ENCODE measurements around the gene IRF9.

The IRF9 gene

DNA sequence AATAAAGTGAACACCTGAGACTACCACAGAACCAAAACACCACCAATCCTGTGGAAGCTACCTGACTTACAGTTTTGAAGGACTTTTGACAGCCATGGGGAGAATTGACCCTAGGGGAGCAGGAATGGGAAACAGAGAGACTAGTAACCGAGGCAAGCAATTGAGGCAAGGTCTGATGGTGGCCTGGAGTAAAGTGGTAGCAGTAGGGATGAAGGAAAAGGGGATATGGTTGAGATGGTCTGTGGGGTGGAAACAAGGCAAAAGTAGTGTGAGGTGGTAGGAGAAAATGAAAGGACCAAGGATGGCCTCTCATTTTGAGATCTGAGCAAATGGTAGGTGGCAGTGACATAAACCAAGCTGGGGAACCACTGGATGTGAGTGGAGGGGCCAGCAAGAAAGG, 4.2 kb upstream of the IRF9 start:
- H3K36me3 ChIP-seq (ENCODE audit: control insufficient read depth, insufficient read depth, low read length) = peaks cover 49% of the 10 kb centered on the region
- H3K9me3 ChIP-seq (ENCODE audit: control insufficient read depth, insufficient read depth, low read length) = no peaks in the 10 kb centered on the region
- no peaks in the 10 kb centered on the region for H3K27me3 ChIP-seq (ENCODE audit: control insufficient read depth, insufficient read depth, low read length)
- no peak overlapping the region for H3K9ac ChIP-seq (ENCODE audit: low read depth, low read length)
- no peak overlapping the region for H3K4me3 ChIP-seq (ENCODE audit: low read depth, low read length)
- H3K4me1 ChIP-seq (ENCODE audit: control insufficient read depth, insufficient read depth, low read length) = peaks cover 3% of the 10 kb centered on the region

DNA sequence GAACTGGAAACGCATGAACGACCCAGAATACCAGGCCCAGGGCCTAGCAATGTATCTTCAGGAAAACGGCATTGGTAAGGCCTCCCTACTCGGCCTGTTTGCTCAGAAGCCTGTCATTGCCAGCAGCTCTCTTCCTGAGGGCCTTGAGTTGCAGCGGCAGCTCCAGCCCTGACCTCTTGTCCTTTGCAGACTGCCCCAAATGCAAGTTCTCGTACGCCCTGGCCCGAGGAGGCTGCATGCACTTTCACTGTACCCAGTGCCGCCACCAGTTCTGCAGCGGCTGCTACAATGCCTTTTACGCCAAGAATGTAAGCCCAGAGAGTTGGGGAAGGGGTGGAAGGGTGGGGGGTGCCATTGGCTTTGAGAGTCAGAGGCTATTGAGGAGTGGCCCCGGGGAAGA, 3.7 kb upstream of the IRF9 start:
- H3K9me3 ChIP-seq (ENCODE audit: control insufficient read depth, insufficient read depth, low read length) = no peaks in the 10 kb centered on the region
- no peak overlapping the region for H3K4me3 ChIP-seq (ENCODE audit: low read depth, low read length)
- peaks cover 45% of the 10 kb centered on the region for H3K36me3 ChIP-seq (ENCODE audit: control insufficient read depth, insufficient read depth, low read length)
- peaks cover 3% of the 10 kb centered on the region for H3K4me1 ChIP-seq (ENCODE audit: control insufficient read depth, insufficient read depth, low read length)
- no peaks in the 10 kb centered on the region for H3K27me3 ChIP-seq (ENCODE audit: control insufficient read depth, insufficient read depth, low read length)
- no peak overlapping the region for H3K9ac ChIP-seq (ENCODE audit: low read depth, low read length)

DNA sequence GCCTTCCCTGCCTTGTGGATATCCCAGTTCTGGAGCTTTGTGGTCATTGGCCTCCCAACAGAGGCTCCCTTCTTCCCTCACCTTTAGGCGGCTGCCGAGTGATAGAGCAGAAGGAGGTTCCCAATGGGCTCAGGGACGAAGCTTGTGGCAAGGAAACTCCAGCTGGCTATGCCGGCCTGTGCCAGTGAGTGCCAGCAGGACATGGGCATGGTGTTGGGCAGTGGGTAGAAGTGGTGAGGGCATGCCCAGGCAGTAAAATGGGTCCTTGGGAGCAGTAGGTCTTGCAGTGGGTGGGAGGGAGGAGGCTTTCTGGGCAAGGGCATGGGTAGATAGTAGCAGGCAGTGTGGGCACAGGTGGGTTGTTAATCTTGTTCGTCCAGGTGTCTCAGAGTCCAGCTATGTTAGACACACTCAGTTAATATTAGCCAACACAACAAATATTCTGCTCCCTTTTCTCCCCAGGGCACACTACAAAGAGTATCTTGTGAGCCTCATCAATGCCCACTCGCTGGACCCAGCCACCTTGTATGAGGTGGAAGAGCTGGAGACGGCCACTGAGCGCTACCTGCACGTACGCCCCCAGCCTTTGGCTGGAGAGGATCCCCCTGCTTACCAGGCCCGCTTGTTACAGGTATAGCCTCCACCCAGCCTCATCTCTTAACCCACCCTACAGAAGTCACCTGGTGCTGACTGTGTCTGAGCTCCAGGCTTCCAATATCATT, 1.1 kb upstream of the IRF9 start:
- Histone ChIP-seq H3K4me3 (ENCODE audit: low read depth, low read length) (no peak overlapping the region), H3K36me3 (ENCODE audit: control insufficient read depth, insufficient read depth, low read length) (peaks cover 53% of the 10 kb centered on the region), H3K4me1 (ENCODE audit: control insufficient read depth, insufficient read depth, low read length) (peaks cover 3% of the 10 kb centered on the region), H3K9ac (ENCODE audit: low read depth, low read length) (no peak overlapping the region), H3K27me3 (ENCODE audit: control insufficient read depth, insufficient read depth, low read length) (no peaks in the 10 kb centered on the region), H3K9me3 (ENCODE audit: control insufficient read depth, insufficient read depth, low read length) (no peaks in the 10 kb centered on the region)

DNA sequence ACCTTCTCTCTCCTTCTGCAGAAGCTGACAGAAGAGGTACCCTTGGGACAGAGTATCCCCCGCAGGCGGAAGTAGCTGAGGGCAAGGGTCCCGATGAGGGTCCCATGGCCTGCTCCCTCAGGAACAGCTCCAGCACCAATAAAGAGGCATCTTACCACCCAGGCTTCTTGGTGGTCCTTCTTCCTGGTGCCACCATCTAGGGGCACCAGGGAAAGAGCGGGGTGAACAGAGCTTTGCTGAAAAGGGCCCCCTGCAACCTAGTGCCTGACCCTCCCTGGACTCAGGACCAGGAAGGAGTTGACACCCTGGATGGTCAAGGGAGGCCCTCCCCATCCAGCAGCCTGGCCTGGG, 591 bp upstream of the IRF9 start:
- Histone ChIP-seq H3K27me3 (ENCODE audit: control insufficient read depth, insufficient read depth, low read length) (no peaks in the 10 kb centered on the region), H3K9ac (ENCODE audit: low read depth, low read length) (no peak overlapping the region), H3K9me3 (ENCODE audit: control insufficient read depth, insufficient read depth, low read length) (no peaks in the 10 kb centered on the region), H3K36me3 (ENCODE audit: control insufficient read depth, insufficient read depth, low read length) (peaks cover 50% of the 10 kb centered on the region), H3K4me1 (ENCODE audit: control insufficient read depth, insufficient read depth, low read length) (peaks cover 3% of the 10 kb centered on the region), H3K4me3 (ENCODE audit: low read depth, low read length) (no peak overlapping the region)

GRCh38 chr14:24162093-24162492, 1.0 kb downstream of the IRF9 start:
- Histone ChIP-seq H3K4me3 (ENCODE audit: low read depth, low read length) (peak overlapping the region; percentile 64), H3K9me3 (ENCODE audit: control insufficient read depth, insufficient read depth, low read length) (no peaks in the 10 kb centered on the region), H3K9ac (ENCODE audit: low read depth, low read length) (no peak overlapping the region), H3K36me3 (ENCODE audit: control insufficient read depth, insufficient read depth, low read length) (peaks cover 37% of the 10 kb centered on the region), H3K27me3 (ENCODE audit: control insufficient read depth, insufficient read depth, low read length) (no peaks in the 10 kb centered on the region), H3K4me1 (ENCODE audit: control insufficient read depth, insufficient read depth, low read length) (peaks cover 3% of the 10 kb centered on the region)

DNA sequence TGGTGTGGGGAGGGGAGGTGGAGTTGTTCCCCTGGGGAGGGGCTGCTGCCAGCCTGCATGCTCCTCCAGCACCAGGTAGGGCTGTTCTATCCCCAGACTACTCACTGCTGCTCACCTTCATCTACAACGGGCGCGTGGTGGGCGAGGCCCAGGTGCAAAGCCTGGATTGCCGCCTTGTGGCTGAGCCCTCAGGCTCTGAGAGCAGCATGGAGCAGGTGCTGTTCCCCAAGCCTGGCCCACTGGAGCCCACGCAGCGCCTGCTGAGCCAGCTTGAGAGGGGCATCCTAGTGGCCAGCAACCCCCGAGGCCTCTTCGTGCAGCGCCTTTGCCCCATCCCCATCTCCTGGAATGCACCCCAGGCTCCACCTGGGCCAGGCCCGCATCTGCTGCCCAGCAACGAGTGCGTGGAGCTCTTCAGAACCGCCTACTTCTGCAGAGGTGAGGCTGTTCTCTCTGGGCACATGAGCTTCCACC, 3.5 kb downstream of the IRF9 start:
- H3K9me3 ChIP-seq (ENCODE audit: control insufficient read depth, insufficient read depth, low read length) = no peaks in the 10 kb centered on the region
- no peak overlapping the region for H3K9ac ChIP-seq (ENCODE audit: low read depth, low read length)
- H3K27me3 ChIP-seq (ENCODE audit: control insufficient read depth, insufficient read depth, low read length) = no peaks in the 10 kb centered on the region
- peaks cover 26% of the 10 kb centered on the region for H3K36me3 ChIP-seq (ENCODE audit: control insufficient read depth, insufficient read depth, low read length)
- H3K4me3 ChIP-seq (ENCODE audit: low read depth, low read length) = no peak overlapping the region
- peaks cover 3% of the 10 kb centered on the region for H3K4me1 ChIP-seq (ENCODE audit: control insufficient read depth, insufficient read depth, low read length)

GRCh38 chr14:24165785-24166184, 4.7 kb downstream of the IRF9 start:
- peaks cover 15% of the 10 kb centered on the region for H3K36me3 ChIP-seq (ENCODE audit: control insufficient read depth, insufficient read depth, low read length)

GRCh38 chr14:24167469-24168114, 6.5 kb downstream of the IRF9 start:
- Histone ChIP-seq H3K27me3 (ENCODE audit: control insufficient read depth, insufficient read depth, low read length) (no peaks in the 10 kb centered on the region), H3K36me3 (ENCODE audit: control insufficient read depth, insufficient read depth, low read length) (peaks cover 15% of the 10 kb centered on the region), H3K9ac (ENCODE audit: low read depth, low read length) (no peak overlapping the region), H3K4me1 (ENCODE audit: control insufficient read depth, insufficient read depth, low read length) (peaks cover 3% of the 10 kb centered on the region), H3K9me3 (ENCODE audit: control insufficient read depth, insufficient read depth, low read length) (no peaks in the 10 kb centered on the region), H3K4me3 (ENCODE audit: low read depth, low read length) (no peak overlapping the region)

More at GRCh38 chr14:24165785-24166184, 4.7 kb downstream of the IRF9 start:
- Histone ChIP-seq H3K9me3 (ENCODE audit: control insufficient read depth, insufficient read depth, low read length) (no peaks in the 10 kb centered on the region), H3K27me3 (ENCODE audit: control insufficient read depth, insufficient read depth, low read length) (no peaks in the 10 kb centered on the region), H3K4me1 (ENCODE audit: control insufficient read depth, insufficient read depth, low read length) (peaks cover 3% of the 10 kb centered on the region), H3K4me3 (ENCODE audit: low read depth, low read length) (no peak overlapping the region), H3K9ac (ENCODE audit: low read depth, low read length) (no peak overlapping the region)

- Histone ChIP-seq H3K4me1 (ENCODE audit: control insufficient read depth, insufficient read depth, low read length) (peaks cover 3% of the 10 kb centered on the region), H3K9ac (ENCODE audit: low read depth, low read length) (peak within 1 kb of the TSS; percentile 37), H3K4me3 (ENCODE audit: low read depth, low read length) (peak within 1 kb of the TSS; percentile 81), H3K9me3 (ENCODE audit: control insufficient read depth, insufficient read depth, low read length) (no peaks in the 10 kb centered on the region), H3K27me3 (ENCODE audit: control insufficient read depth, insufficient read depth, low read length) (no peaks in the 10 kb centered on the region), H3K36me3 (ENCODE audit: control insufficient read depth, insufficient read depth, low read length) (peaks cover 9% of the 10 kb centered on the region)
Measured at GRCh38 chr14:24171422-24172260, 10.6 kb downstream of the IRF9 start, which contains the start of gene REC8. TSS of gene REC8 (plus strand) at chr14:24172080. CDS start at chr14:24172553, 473 bp downstream.

- peak overlapping the region; percentile 81 for H3K4me3 ChIP-seq (ENCODE audit: low read depth, low read length)
- no peaks in the 10 kb centered on the region for H3K27me3 ChIP-seq (ENCODE audit: control insufficient read depth, insufficient read depth, low read length)
- no peaks in the 10 kb centered on the region for H3K9me3 ChIP-seq (ENCODE audit: control insufficient read depth, insufficient read depth, low read length)
- H3K4me1 ChIP-seq (ENCODE audit: control insufficient read depth, insufficient read depth, low read length) = peaks cover 3% of the 10 kb centered on the region
- peak overlapping the region; percentile 37 for H3K9ac ChIP-seq (ENCODE audit: low read depth, low read length)
- H3K36me3 ChIP-seq (ENCODE audit: control insufficient read depth, insufficient read depth, low read length) = peaks cover 12% of the 10 kb centered on the region
Measured at GRCh38 chr14:24172261-24172860, 11.3 kb downstream of the IRF9 start.

GRCh38 chr14:24172871-24173281, 11.8 kb downstream of the IRF9 start:
- peak overlapping the region; percentile 81 for H3K4me3 ChIP-seq (ENCODE audit: low read depth, low read length)
- no peak overlapping the region for H3K9ac ChIP-seq (ENCODE audit: low read depth, low read length)
- H3K27me3 ChIP-seq (ENCODE audit: control insufficient read depth, insufficient read depth, low read length) = no peaks in the 10 kb centered on the region
- H3K36me3 ChIP-seq (ENCODE audit: control insufficient read depth, insufficient read depth, low read length) = peaks cover 17% of the 10 kb centered on the region
- peaks cover 3% of the 10 kb centered on the region for H3K4me1 ChIP-seq (ENCODE audit: control insufficient read depth, insufficient read depth, low read length)
- no peaks in the 10 kb centered on the region for H3K9me3 ChIP-seq (ENCODE audit: control insufficient read depth, insufficient read depth, low read length)

Data from iPS-15b (cell line).